ENCODE results near the gene PTPN14.

PTPN14 gene

DNA sequence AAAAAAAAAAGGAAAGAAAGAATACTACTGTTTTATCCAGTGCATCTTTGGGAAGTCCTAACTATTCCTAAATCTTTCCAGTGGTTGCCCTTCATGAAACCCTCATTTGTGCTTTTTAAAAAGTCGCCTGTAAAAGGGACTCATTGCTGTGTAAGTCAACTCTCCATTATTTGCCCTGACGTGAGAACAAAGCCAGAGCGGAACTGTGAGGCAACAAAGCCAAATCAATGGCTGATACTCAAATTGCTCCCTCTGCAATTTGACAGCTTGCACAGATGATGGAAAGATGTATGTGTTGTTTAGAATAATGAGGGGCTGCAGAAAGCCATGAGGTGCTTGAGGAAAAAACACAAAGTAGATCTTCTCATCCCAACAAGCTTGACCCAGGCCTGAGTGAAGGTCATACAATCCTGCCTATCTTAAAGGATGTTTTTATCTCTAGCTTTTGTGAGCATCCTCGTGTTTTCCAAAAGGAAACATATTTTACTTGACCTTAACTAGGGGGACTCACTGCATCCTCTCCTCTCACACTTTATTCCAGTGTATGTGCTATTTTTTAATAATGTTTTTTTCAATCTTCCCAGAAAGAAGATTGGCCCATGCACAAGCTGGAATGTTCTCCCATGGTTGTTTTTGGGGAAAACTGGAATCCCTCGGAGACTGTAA is 237.1 kb downstream of the PTPN14 start:
- DNase-seq (ENCODE audit: low read depth, low spot score), result no peak

DNA sequence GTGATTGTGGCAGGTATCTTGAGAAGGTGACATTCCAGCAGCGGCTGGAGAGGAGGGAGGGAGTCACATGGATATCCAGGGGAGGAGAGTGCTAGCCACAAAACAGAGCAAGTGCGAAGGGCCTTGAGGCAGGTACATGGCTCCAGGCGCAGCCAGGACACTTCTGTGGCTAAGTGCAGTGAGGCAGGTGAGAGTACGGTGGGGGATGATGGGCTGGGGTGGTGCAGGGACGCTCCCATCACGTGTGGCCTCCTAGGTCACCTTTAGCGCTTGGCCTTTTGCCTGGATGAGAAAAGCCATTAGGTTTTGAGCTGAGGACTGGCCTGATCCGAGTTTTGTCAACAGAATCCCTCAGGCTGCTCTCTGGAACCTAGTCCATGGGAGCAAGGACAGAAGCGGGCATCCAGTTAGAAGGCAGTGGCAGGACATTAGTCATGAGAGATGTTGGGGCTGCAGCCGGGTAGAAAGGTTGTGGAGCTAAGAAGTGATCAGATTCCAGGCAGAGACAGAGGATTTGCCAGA is 238.8 kb downstream of the PTPN14 start:
- DNase-seq (ENCODE audit: low read depth, low spot score), result no peak

DNA sequence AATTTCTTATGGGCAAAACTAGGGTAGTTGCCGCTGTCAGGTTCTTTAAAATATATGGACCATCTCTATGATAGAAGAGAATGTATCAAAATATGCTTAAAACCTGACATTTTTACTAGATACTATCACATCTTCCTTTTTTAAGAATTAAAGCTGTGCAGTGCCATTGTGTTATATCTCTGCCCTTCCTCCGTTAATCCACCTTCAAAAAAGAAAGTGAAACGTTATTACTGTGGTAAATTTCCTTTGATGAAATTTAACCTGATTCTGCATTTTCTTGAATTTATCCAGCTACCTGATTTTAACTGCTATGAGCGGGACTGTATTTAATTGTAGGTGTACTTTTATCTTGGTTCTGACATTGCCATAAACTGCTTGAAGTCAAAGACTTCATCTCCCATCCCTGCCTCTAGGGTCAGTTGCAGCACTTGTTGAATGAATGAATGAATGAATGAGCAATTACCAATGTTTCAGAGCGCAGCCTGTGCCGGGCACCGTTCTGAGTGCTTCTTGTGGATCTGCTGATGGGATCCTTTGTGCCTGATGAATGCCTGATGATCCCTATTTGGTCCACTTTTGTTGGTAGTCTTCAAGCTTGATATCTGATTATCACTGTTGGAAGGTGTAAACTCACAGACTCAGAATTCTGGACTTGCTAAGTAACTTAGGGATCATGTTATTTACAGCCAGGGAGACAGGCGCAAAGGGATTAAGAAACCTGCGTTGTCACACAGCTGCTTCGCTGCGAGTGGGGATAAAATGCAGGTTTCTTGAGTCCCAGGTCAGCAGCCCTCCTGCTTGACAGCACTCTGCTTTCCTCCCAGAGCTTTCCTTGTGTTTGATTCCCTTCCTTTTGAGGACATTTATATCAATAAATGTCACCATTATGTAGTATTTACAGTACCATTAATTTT is 240.4 kb downstream of the PTPN14 start:
- DNase-seq (ENCODE audit: low read depth, low spot score), result no peak

DNA sequence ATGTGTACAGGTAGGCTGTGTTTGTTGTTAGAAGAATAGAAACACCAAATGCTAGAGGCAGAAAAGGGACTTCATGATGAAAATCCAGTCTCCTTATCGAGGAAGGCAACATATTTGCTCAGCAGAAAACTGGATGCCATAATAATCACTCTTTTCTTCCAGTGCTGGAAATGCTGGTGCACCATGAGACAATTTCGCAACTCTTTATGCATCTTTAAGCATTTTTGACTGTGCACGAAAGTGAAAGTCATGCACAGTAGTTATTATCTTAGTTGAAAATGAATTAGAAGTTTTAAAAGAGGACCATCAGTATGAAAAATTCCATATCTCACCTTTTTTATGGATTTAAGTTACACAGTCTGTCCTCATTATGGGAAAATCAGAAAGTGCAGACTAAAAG is 241.4 kb downstream of the PTPN14 start:
- no peak for DNase-seq (ENCODE audit: low read depth, low spot score)

DNA sequence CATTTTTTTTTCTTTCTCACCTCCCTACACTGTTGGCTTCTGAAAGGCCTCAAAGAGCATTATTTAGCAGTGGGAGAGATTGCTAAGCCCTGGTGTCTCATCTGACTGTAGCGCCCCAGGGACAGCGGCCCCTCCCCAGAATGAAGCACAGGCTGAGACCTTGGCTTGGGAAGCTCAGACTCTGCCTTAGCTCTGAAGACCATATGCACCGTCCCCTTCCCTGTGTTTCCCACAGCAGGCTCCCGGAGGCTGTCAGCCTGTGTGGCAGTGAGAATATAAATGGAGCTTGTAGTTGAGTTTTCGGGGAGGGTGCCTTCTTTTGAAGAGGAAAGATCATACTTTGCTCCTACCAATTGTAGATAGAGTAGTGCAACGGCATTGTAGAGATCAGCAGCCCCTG is 245.1 kb downstream of the PTPN14 start:
- no peak for DNase-seq (ENCODE audit: low read depth, low spot score)

DNA sequence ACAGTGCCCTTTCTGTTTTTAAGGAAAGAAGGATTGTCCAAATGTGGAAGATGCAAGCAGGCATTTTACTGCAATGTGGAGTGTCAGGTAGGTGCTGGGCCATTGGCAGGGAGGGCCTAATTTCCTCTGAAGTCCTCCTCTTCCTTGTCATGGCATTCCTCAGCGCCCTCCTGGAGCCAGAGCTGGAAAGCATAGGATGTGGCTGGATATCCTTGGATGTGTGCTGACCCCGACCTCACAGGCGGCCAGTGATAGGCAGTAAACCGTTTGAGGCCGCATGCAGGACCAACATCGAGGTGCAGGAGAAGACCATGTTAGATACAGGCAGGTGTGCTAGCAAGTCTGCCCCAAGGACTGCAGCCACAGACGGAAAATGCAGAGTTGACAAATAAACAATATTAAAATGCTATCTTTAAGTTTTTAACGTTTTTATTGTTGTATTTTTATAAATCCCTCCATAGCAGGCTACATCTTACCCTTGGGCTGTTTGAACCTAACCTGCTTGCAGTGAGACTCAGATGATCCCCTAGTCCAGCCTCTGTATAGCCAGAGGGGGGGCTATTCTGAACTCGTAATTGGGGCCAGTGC is 246.1 kb downstream of the PTPN14 start:
- no peak for DNase-seq (ENCODE audit: low read depth, low spot score)

DNA sequence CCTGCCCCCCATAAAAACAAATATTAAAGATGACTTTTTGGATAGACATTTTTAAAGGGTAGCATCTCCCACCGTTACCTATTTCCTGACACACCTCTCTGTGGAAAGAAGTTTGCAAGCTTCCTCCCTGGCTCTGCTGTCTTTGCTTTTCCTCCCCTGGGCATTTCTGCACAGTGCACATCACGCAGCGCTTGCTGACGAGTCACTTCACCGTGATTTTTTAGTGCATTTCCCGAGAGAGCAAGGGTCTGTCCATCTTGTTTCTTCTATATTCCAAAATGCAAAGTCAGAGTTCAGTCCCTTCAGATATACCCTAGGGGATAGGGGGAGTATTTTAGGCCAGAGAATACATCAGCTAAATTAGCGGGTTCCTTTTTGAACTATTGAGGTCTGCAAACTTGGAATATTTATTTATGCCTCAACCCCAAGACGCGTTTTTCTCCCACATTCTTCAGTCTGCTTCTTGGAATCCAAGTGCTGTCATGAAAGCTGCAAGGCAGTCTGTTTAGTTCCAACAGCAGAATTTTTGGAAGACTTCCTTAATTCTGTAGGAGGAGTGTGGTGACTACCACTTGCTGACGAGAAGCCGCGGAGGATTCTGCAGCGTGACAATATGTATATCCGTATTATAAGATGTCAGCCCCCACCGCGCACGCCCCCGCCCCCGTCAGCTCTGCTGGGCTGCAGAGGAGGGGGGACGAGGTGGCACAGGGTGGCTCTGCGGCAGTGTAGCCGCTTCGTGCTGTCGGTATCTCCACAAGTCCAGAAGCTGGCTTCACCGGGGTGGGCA is 248.1 kb downstream of the PTPN14 start:
- no peak for DNase-seq (ENCODE audit: low read depth, low spot score)

DNA sequence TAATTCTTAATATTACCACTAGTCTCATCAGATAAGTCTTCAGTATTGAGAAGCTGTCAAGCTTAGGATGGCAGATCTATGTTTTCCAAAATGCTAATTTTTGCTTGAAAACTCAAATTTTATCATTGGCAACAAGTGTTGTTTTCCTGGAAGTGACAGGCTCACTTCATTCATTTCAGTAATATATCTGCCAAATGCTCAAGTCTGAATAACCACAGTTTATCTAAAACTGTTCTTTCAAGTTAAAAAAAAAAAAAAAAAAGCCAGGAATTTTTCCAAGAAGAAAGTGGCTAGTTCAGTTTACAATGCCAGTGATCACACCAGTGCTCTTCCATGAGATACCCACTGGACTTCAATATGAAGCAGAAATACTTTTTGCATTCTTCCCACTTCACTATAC is 249.9 kb downstream of the PTPN14 start:
- no peak for DNase-seq (ENCODE audit: low read depth, low spot score)

DNA sequence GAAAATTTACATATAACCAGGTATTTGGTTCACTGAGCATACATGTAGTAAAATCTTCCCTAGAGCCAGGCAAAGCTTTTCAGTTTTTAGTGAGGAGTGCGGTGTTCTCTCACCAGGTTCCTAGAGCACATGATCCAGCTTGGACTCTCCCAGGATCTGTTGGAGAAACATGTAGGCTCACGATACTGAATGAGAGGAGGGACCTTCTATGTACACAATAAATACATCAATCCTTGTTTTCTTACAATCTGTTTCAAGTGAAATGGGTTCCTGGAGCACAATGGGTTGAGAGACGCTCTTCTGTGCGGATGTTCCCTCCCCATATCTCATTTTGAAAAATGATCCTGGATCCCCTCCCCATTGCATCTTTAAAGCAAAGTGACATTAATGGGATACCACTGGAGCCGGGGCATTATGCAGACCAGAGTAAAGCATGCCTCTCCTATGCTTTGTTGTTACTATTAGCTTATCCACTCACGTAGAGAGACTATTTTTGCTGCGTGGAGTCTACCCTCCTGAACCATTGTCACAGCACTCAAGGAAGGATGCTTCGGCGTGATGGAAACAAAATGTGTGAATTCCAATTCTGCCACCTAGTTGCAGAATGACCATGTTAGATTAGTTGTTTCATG is 251.1 kb downstream of the PTPN14 start:
- no peak for DNase-seq (ENCODE audit: low read depth, low spot score)

Measured in astrocyte of the hippocampus (primary cell).